GM12878 (cell line): Measurements from ENCODE around the gene HTR7. TPM values are rescaled to one million over a fixed set of nuclear protein-coding genes. Genes with fewer than 3 reads are reported as not detected.

ENCODE experiments used
- ATAC-seq: fragments of 200-7000 bp; cut with Tn5 transposase; 3 replicates; pipeline ENCODE4 v1.9.1; 2020; ENCODE audit warnings: mild to moderate bottlenecking, moderate library complexity
- BruUV-seq: library from RNA; stranded (reverse); fragments of 400-500 nt; replicated peaks from 2 replicates; lab custom pipeline; 2021; lab: Mats Ljungman, UMichigan
- CTCF ChIA-PET: fragments of 300-600 bp; sonication (Branson Sonifier 250); formaldehyde crosslinking; extraction: SDS; loops from one replicate; lab custom pipeline; 2021; ENCODE audit warnings: inconsistent platforms; lab: Yijun Ruan, JAX
- POLR2A ChIA-PET: fragments of 350-600 bp; formaldehyde crosslinking; extraction: SDS; loops from one replicate; lab custom pipeline; 2021; ENCODE audit warnings: inconsistent platforms; lab: Charles Lee
- RAD21 ChIA-PET: fragments of 300-600 bp; sonication (Branson Sonifier 250); formaldehyde crosslinking; loops from one replicate; lab custom pipeline; 2023; ENCODE audit warnings: antibody characterized with exemption; ENCODE audit not compliant: unreplicated experiment; lab: Charles Lee
- SMC1A ChIA-PET: fragments of 300-600 bp; sonication (Branson Sonifier 250); formaldehyde crosslinking; loops from one replicate; lab custom pipeline; 2023; ENCODE audit not compliant: unreplicated experiment, uncharacterized antibody; lab: Charles Lee
- DNase-seq: peaks from one replicate; pipeline ENCODE4 v3.0.0-alpha.2; 2011; ENCODE audit warnings: low read depth, low spot score
- FAIRE-seq: peaks from 3 replicates; lab custom pipeline; 2011; peaks lifted over from hg19 to GRCh38; lab: Jason Lieb, UNC
- H2AFZ ChIP-seq: 2 replicates; pipeline ENCODE4 v1.6.0; 2011; ENCODE audit warnings: low read depth, low read length, control low read depth; ENCODE audit not compliant: control insufficient read depth
- H3K27ac ChIP-seq: 2 replicates; pipeline ENCODE4 v1.5.1; 2011; ENCODE audit warnings: control low read depth; ENCODE audit not compliant: control insufficient read depth, insufficient read depth
- H3K27me3 ChIP-seq, 2 experiments: replicated peaks in 1 of 2; 2 replicates each; pipeline versions ENCODE4 v1.6.0 to v1.6.1; 2011; ENCODE audit warnings: low read length in 1 of 2; ENCODE audit not compliant: control insufficient read depth in 2 of 2, insufficient read depth in 2 of 2
- H3K36me3 ChIP-seq, 2 experiments: 2 replicates each; pipeline ENCODE4 v1.5.1; 2011; ENCODE audit warnings: low read length in 1 of 2; ENCODE audit not compliant: control insufficient read depth in 2 of 2, insufficient read depth in 2 of 2
- H3K4me1 ChIP-seq: 2 replicates; pipeline ENCODE4 v1.6.1; 2011; ENCODE audit warnings: mild to moderate bottlenecking, low read length, moderate library complexity, mixed read lengths; ENCODE audit not compliant: control insufficient read depth, insufficient read depth
- H3K4me2 ChIP-seq: 2 replicates; pipeline ENCODE4 v1.6.0; 2011; ENCODE audit warnings: control low read depth; ENCODE audit not compliant: control insufficient read depth, insufficient read depth
- H3K4me3 ChIP-seq: fragments of 200-600 bp; sonication (generic); 2 replicates; pipeline ENCODE4 v1.5.1; 2016
- H3K79me2 ChIP-seq: 2 replicates; pipeline ENCODE4 v1.6.0; 2011; ENCODE audit warnings: low read length; ENCODE audit not compliant: control insufficient read depth, insufficient read depth
- H3K9ac ChIP-seq: 2 replicates; pipeline ENCODE4 v1.8.0; 2011; ENCODE audit warnings: low read length, control low read depth, mixed read lengths; ENCODE audit not compliant: control insufficient read depth, insufficient read depth
- H3K9me3 ChIP-seq: replicated peaks from 3 replicates; pipeline ENCODE4 v1.5.1; 2011; ENCODE audit warnings: mild to moderate bottlenecking, low read length; ENCODE audit not compliant: control insufficient read depth, insufficient read depth
- H4K20me1 ChIP-seq: 2 replicates; pipeline ENCODE4 v1.6.0; 2011; ENCODE audit not compliant: control insufficient read depth, insufficient read depth
- ASH2L ChIP-seq: fragments of 300-600, 200-600 bp; sonication (generic); IDR thresholded peaks from 2 replicates; pipeline ENCODE4 v1.6.1; 2017; ENCODE audit warnings: low read depth, mild to moderate bottlenecking, borderline replicate concordance
- BACH1 ChIP-seq: fragments of 450-650 bp; IDR thresholded peaks from 2 replicates; pipeline ENCODE4 v1.6.1; 2017; ENCODE audit warnings: mild to moderate bottlenecking, borderline replicate concordance
- CHD2 ChIP-seq: IDR thresholded peaks from 2 replicates; pipeline ENCODE4 v1.6.1; 2011; ENCODE audit warnings: low read depth, low read length, improper control_type of control experiment, borderline replicate concordance
- E2F4 ChIP-seq: IDR thresholded peaks from 2 replicates; pipeline ENCODE4 v1.6.1; 2012; ENCODE audit warnings: low read depth, low read length, improper control_type of control experiment
- FOXK2 ChIP-seq: fragments of 450-650 bp; IDR thresholded peaks from 2 replicates; pipeline ENCODE4 v1.6.1; 2017; ENCODE audit warnings: mild to moderate bottlenecking, moderate library complexity
- HDAC2 ChIP-seq: fragments of 200-600 bp; sonication (generic); IDR thresholded peaks from 2 replicates; pipeline ENCODE4 v1.6.1; 2017
- IKZF1 ChIP-seq: fragments of 450-650 bp; conservative IDR thresholded peaks from 2 replicates; pipeline ENCODE4 v1.6.1; 2017; ENCODE audit warnings: antibody characterized with exemption, mild to moderate bottlenecking
- MYC ChIP-seq: IDR thresholded peaks from 2 replicates; pipeline ENCODE4 v1.6.1; 2011; ENCODE audit warnings: mild to moderate bottlenecking, low read length, moderate library complexity, inconsistent platforms; ENCODE audit not compliant: insufficient read depth, insufficient replicate concordance, insufficient read length, severe bottlenecking
- NBN ChIP-seq: fragments of 450-650 bp; IDR thresholded peaks from 2 replicates; pipeline ENCODE4 v1.6.1; 2016
- NFIC ChIP-seq: IDR thresholded peaks from 2 replicates; pipeline ENCODE4 v1.6.1; 2012; ENCODE audit warnings: low read depth, mild to moderate bottlenecking, inconsistent platforms, low read length, moderate library complexity
- NR2C1 ChIP-seq: fragments of 450-650 bp; IDR thresholded peaks from 2 replicates; pipeline ENCODE4 v1.6.1; 2017; ENCODE audit warnings: antibody characterized with exemption, mild to moderate bottlenecking, moderate library complexity
- RAD51 ChIP-seq: fragments of 450-650 bp; IDR thresholded peaks from 2 replicates; pipeline ENCODE4 v1.6.1; 2016; ENCODE audit warnings: moderate library complexity, mild to moderate bottlenecking, inconsistent platforms
- RB1 ChIP-seq: fragments of 450-650 bp; formaldehyde crosslinking; IDR thresholded peaks from 2 replicates; pipeline ENCODE4 v1.6.1; 2017; ENCODE audit warnings: mild to moderate bottlenecking, borderline replicate concordance
- SMC3 ChIP-seq: IDR thresholded peaks from 2 replicates; pipeline ENCODE4 v1.6.1; 2011; ENCODE audit warnings: low read length, improper control_type of control experiment, borderline replicate concordance
- SUZ12 ChIP-seq: fragments of 200-600 bp; sonication (generic); IDR thresholded peaks from one replicate; pipeline ENCODE4 v1.6.1; 2018; ENCODE audit warnings: antibody characterized with exemption, mild to moderate bottlenecking; ENCODE audit not compliant: unreplicated experiment
- TCF7 ChIP-seq: IDR thresholded peaks from 2 replicates; pipeline ENCODE4 v1.6.1; 2014; ENCODE audit warnings: antibody characterized with exemption, borderline replicate concordance
- ZNF687 ChIP-seq: fragments of 450-650 bp; IDR thresholded peaks from 2 replicates; pipeline ENCODE4 v1.6.1; 2017; ENCODE audit warnings: mild to moderate bottlenecking, moderate library complexity
- WGBS: methylation state at CpG from one replicate; pipeline ENCODE4 v1.1.6; 2016; ENCODE audit warnings: low lambda C conversion rate; ENCODE audit not compliant: insufficient replicate concordance, insufficient coverage; ENCODE audit errors: missing lambda C conversion rate; 5-methylcytosine and 5-hydroxymethylcytosine counted together
- in situ Hi-C: fragments of 300-500 bp; cut with MboI; formaldehyde crosslinking; loops from 9 replicates; pipeline ENCODE4 v1.14.3; 2018; ENCODE audit warnings: mixed read lengths
- intact Hi-C: fragments of 100-400 bp; cut with micrococcal nuclease; formaldehyde crosslinking; loops from one replicate; pipeline ENCODE4 v1.14.2; 2022; ENCODE audit not compliant: unreplicated experiment
- polyA plus RNA-seq, 11 experiments: library from polyadenylated mRNA; depleted of rRNA in 4 of 11; unstranded in 6 of 11; stranded (reverse) in 5 of 11; fragments of >200 nt; fragmentation: Nextera tagmentation in 4 of 11; fragmentation: Illumina TruSeq in 1 of 11; extraction: Ambion mirVana in 4 of 11; extraction: Trizol in 1 of 11; gene quantifications; 1 replicate in 1 of 11; 2 replicates in 10 of 11; pipeline versions ENCODE4 v1.2.1 to v1.2.3, GENCODE V29; 2011 to 2016; ENCODE audit warnings: inconsistent platforms in 2 of 11, missing spikeins in 2 of 11, low read depth in 1 of 11
- total RNA-seq, 4 experiments: library from RNA; depleted of rRNA in 3 of 4; stranded (reverse); fragments of >200 nt in 3 of 4; fragmentation: Illumina TruSeq in 1 of 4; extraction: Trizol in 1 of 4; gene quantifications; 2 replicates each; pipeline versions ENCODE4 v1.2.1 to v1.2.3, GENCODE V29; 2013 to 2021

HTR7 gene
- total and polyA plus RNA-seq, 10 of the 15 experiments (the other 5 are each of a cell fraction or from before 2014, with no cell fraction given) = 0.01 to 1.3 (median 0.06) TPM; not detected in 4

- ChIA-PET POLR2A (no interaction called here), SMC1A (interaction anchor here (0.8 to 1.7 kb wide), 3 partner anchors 14 to 359 kb away, joined by 3 read pairs; no protein-coding TSS in a partner anchor), CTCF (interaction anchor here (1.0 to 1.5 kb wide), 3 partner anchors 13 to 332 kb away, joined by 3 to 7 read pairs (median 3); no protein-coding TSS in a partner anchor), RAD21 (interaction anchor here (1.0 kb wide), 1 partner anchor 1020 kb away, joined by 3 read pairs; no protein-coding TSS in a partner anchor)
- in situ Hi-C loops (loop anchor here (25.0 kb wide), 1 partner anchor 1019 kb away; the partner anchor contains the start of genes BTAF1 and FGFBP3), intact Hi-C loops (no loop called here)
- H3K4me1 ChIP-seq = no peaks in the 10 kb centered on the region
- peaks cover 7 to 37% of the 10 kb centered on the region in 2 experiments for H3K36me3 ChIP-seq
- FAIRE-seq (no peak), ATAC-seq (no peak), DNase-seq (no peak)
- no peak overlapping the region for H3K9ac ChIP-seq
- BruUV-seq = no TSS peak
- H2AFZ ChIP-seq = no peak overlapping the region
- H3K79me2 ChIP-seq = no peaks in the 10 kb centered on the region
- 98% methylated on average over 3 of the region's 3 CpGs for WGBS
- H3K27me3 ChIP-seq = no peaks in the 10 kb centered on the region
- H3K27ac ChIP-seq = no peak overlapping the region
- H3K4me3 ChIP-seq = no peak overlapping the region
- no peaks in the 10 kb centered on the region for H4K20me1 ChIP-seq
- no peak overlapping the region for H3K4me2 ChIP-seq
- no peaks in the 10 kb centered on the region for H3K9me3 ChIP-seq
- no peak for TF ChIP-seq RAD51
- TF ChIP-seq TCF7 = no peak
- TF ChIP-seq ASH2L = no peak
- TF ChIP-seq NBN = no peak
- no peak for TF ChIP-seq ZNF687
- TF ChIP-seq IKZF1 = no peak
- no peak for TF ChIP-seq MYC
- no peak for TF ChIP-seq E2F4
- no peak for TF ChIP-seq CHD2
- no peak for TF ChIP-seq SMC3
- TF ChIP-seq NR2C1 = no peak
- TF ChIP-seq SUZ12 = no peak
- TF ChIP-seq HDAC2 = no peak
- no peak for TF ChIP-seq NFIC
- no peak for TF ChIP-seq BACH1
- no peak for TF ChIP-seq RB1
- TF ChIP-seq FOXK2 = no peak
Measured at GRCh38 chr10:90893190-90893589, 35.4 kb upstream of the HTR7 start.
